K562 (cell line): ENCODE results near the gene CBL. TPM values are rescaled to one million over a fixed set of nuclear protein-coding genes. Genes with fewer than 3 reads are reported as not detected.

ENCODE experiments used
- ATAC-seq: fragments of 200-7000 bp; cut with Tn5 transposase; 3 replicates; pipeline ENCODE4 v1.9.1; 2020; ENCODE audit warnings: moderate library complexity
- BruUV-seq: library from RNA; stranded (reverse); fragments of 400-500 nt; replicated peaks from 2 replicates; lab custom pipeline; 2021; lab: Mats Ljungman, UMichigan
- CTCF ChIA-PET: fragments of 300-600 bp; formaldehyde crosslinking; extraction: SDS; loops from one replicate; lab custom pipeline; 2021; ENCODE audit warnings: low intra/inter-chr PET ratio; lab: Yijun Ruan, JAX
- POLR2A ChIA-PET: fragments of 300-600, 350-650 bp; sonication (Branson Sonifier 250); formaldehyde crosslinking; extraction: SDS; loops from one replicate; lab custom pipeline; 2021; ENCODE audit warnings: antibody characterized with exemption, inconsistent platforms; lab: Yijun Ruan, JAX
- DNase-seq, 4 experiments: peaks; one replicate each; pipeline versions ENCODE4 v3.0.0 to v3.0.0-alpha.2; 2011 to 2018; ENCODE audit warnings: low spot score in 3 of 4, mixed read lengths in 3 of 4; ENCODE audit errors: extremely low read depth in 1 of 4
- FAIRE-seq: peaks from 2 replicates; lab custom pipeline; 2011; peaks lifted over from hg19 to GRCh38; lab: Jason Lieb, UNC
- H2AFZ ChIP-seq: 2 replicates; pipeline ENCODE4 v1.6.0; 2011; ENCODE audit warnings: low read depth, low read length, control low read depth, inconsistent platforms
- H3K27ac ChIP-seq: fragments of 200-600 bp; 3 replicates; pipeline ENCODE4 v1.8.0; 2011; ENCODE audit warnings: low read depth, mild to moderate bottlenecking, control low read depth, inconsistent platforms, low read length, moderate library complexity, mixed read lengths; ENCODE audit errors: extremely low read depth
- H3K27me3 ChIP-seq, 2 experiments: fragments of 300-600 bp in 1 of 2; 2 replicates in 1 of 2; 3 replicates in 1 of 2; pipeline versions ENCODE4 v1.6.0 to v1.8.0; 2011; ENCODE audit warnings: inconsistent platforms in 2 of 2, low read length in 2 of 2, mild to moderate bottlenecking in 1 of 2, mixed read lengths in 1 of 2, moderate library complexity in 1 of 2; ENCODE audit not compliant: control insufficient read depth in 2 of 2, insufficient read depth in 2 of 2
- H3K36me3 ChIP-seq: fragments of 300-600 bp; 3 replicates; pipeline ENCODE4 v1.8.0; 2011; ENCODE audit warnings: mild to moderate bottlenecking, low read length, inconsistent platforms; ENCODE audit not compliant: control insufficient read depth, insufficient read depth
- H3K4me1 ChIP-seq, 2 experiments: fragments of 200-600 bp in 1 of 2; replicated peaks in 1 of 2; 2 replicates in 1 of 2; 3 replicates in 1 of 2; pipeline versions ENCODE4 v1.5.1 to v1.8.0; 2011; ENCODE audit warnings: inconsistent platforms in 2 of 2, low read length in 2 of 2, mild to moderate bottlenecking in 1 of 2, mixed read lengths in 1 of 2, moderate library complexity in 1 of 2; ENCODE audit not compliant: control insufficient read depth in 2 of 2, insufficient read depth in 2 of 2
- H3K4me2 ChIP-seq: 2 replicates; pipeline ENCODE4 v1.6.1; 2011; ENCODE audit warnings: low read length, control low read depth, inconsistent platforms, mixed read lengths; ENCODE audit not compliant: insufficient read depth
- H3K4me3 ChIP-seq: fragments of 200-600 bp; sonication (generic), shearing (Covaris generic); 2 replicates; pipeline ENCODE4 v1.5.1; 2016; ENCODE audit warnings: control low read depth, inconsistent platforms
- H3K79me2 ChIP-seq: fragments of 200-600 bp; 3 replicates; pipeline ENCODE4 v1.8.0; 2011; ENCODE audit warnings: low read length, inconsistent platforms; ENCODE audit not compliant: control insufficient read depth, insufficient read depth
- H3K9ac ChIP-seq, 2 experiments: 2 replicates each; pipeline versions ENCODE4 v1.6.0 to v1.6.1; 2011; ENCODE audit warnings: low read depth in 2 of 2, low read length in 2 of 2, control low read depth in 1 of 2, inconsistent platforms in 1 of 2, mild to moderate bottlenecking in 1 of 2, mixed read lengths in 1 of 2; ENCODE audit not compliant: insufficient read depth in 1 of 2
- H3K9me1 ChIP-seq: one replicate; pipeline ENCODE4 v1.6.0; 2011; ENCODE audit warnings: inconsistent platforms, mild to moderate bottlenecking, low read length, moderate library complexity; ENCODE audit not compliant: control insufficient read depth, insufficient read depth
- H3K9me3 ChIP-seq: replicated peaks from 2 replicates; pipeline ENCODE4 v1.5.1; 2011; ENCODE audit warnings: low read depth, low read length, inconsistent platforms; ENCODE audit not compliant: control insufficient read depth, insufficient read depth
- H4K20me1 ChIP-seq: replicated peaks from 2 replicates; pipeline ENCODE4 v1.6.1; 2011; ENCODE audit warnings: low read length, inconsistent platforms, mixed read lengths; ENCODE audit not compliant: control insufficient read depth, insufficient read depth
- ATF2 ChIP-seq: sonication (generic); formaldehyde crosslinking; IDR thresholded peaks from 2 replicates; pipeline ENCODE4 v1.8.1; 2022; ENCODE audit warnings: missing genetic modification reagents
- BMI1 ChIP-seq: fragments of 150-350 bp; IDR thresholded peaks from 2 replicates; pipeline ENCODE4 v1.6.1; 2014; ENCODE audit warnings: low read length
- CREB3 ChIP-seq: fragments of 450-650 bp; conservative IDR thresholded peaks from 2 replicates; pipeline ENCODE4 v1.6.1; 2016; ENCODE audit warnings: missing genetic modification characterization, low read depth, mild to moderate bottlenecking, missing compliant biosample characterization, moderate library complexity
- DEAF1 ChIP-seq: fragments of 450-650 bp; formaldehyde crosslinking; IDR thresholded peaks from 2 replicates; pipeline ENCODE4 v1.4.0; 2020; ENCODE audit warnings: mild to moderate bottlenecking, moderate library complexity
- FOXO4 ChIP-seq: fragments of 450-650 bp; formaldehyde crosslinking; IDR thresholded peaks from 2 replicates; pipeline ENCODE4 v1.4.0; 2020; ENCODE audit warnings: mild to moderate bottlenecking, moderate library complexity
- HNRNPUL1 ChIP-seq: fragments of 200-400 bp; formaldehyde crosslinking; IDR thresholded peaks from 2 replicates; pipeline ENCODE4 v1.6.1; 2017; ENCODE audit warnings: low read length
- JUN ChIP-seq, 2 experiments: sonication (generic) in 1 of 2; formaldehyde crosslinking in 1 of 2; IDR thresholded peaks; 2 replicates each; pipeline versions ENCODE4 v1.6.1 to v1.8.0; 2012 to 2022; ENCODE audit warnings: borderline replicate concordance in 2 of 2, mild to moderate bottlenecking in 2 of 2, improper control_type of control experiment in 1 of 2, low read depth in 1 of 2, low read length in 1 of 2, missing genetic modification reagents in 1 of 2
- L3MBTL2 ChIP-seq: fragments of 450-650 bp; IDR thresholded peaks from 2 replicates; pipeline ENCODE4 v1.6.1; 2016; ENCODE audit warnings: mild to moderate bottlenecking, moderate library complexity
- MIER1 ChIP-seq: fragments of 450-650 bp; IDR thresholded peaks from 2 replicates; pipeline ENCODE4 v1.6.1; 2016; ENCODE audit warnings: antibody characterized with exemption, mild to moderate bottlenecking, low read depth
- MNT ChIP-seq, 2 experiments: fragments of 450-650 bp; conservative IDR thresholded peaks; 2 replicates each; pipeline ENCODE4 v1.6.1; 2017; ENCODE audit warnings: mild to moderate bottlenecking in 2 of 2, moderate library complexity in 2 of 2
- MTA2 ChIP-seq: fragments of 450-650 bp; IDR thresholded peaks from 2 replicates; pipeline ENCODE4 v1.6.1; 2016; ENCODE audit warnings: low read depth
- RBM15 ChIP-seq: fragments of 200-400 bp; formaldehyde crosslinking; IDR thresholded peaks from 2 replicates; pipeline ENCODE4 v1.6.1; 2018; ENCODE audit warnings: mild to moderate bottlenecking, low read length, moderate library complexity; ENCODE audit not compliant: insufficient read depth
- WGBS: fragments of 100-300 bp; shearing (Covaris generic); methylation state at CpG from one replicate; pipeline ENCODE4 v1.1.6; 2016; ENCODE audit warnings: low coverage, mixed read lengths; ENCODE audit not compliant: insufficient coverage; ENCODE audit errors: missing lambda C conversion rate; 5-methylcytosine and 5-hydroxymethylcytosine counted together
- in situ Hi-C: fragments of 300-500 bp; cut with MboI; formaldehyde crosslinking; loops from 4 replicates; pipeline ENCODE4 v1.15.0; 2018; ENCODE audit warnings: inconsistent platforms, mixed read lengths
- intact Hi-C: fragments of 100-400 bp; cut with micrococcal nuclease; formaldehyde crosslinking; loops from 2 replicates; pipeline ENCODE4 v1.14.2; 2022
- polyA plus RNA-seq, 8 experiments: library from polyadenylated mRNA; depleted of rRNA in 4 of 8; stranded (reverse) in 5 of 8; unstranded in 3 of 8; fragments of >200 nt; fragmentation: Nextera tagmentation in 2 of 8; fragmentation: Illumina TruSeq in 1 of 8; extraction: Ambion mirVana in 2 of 8; extraction: Trizol in 1 of 8; gene quantifications; 2 replicates each; pipeline versions ENCODE4 v1.2.1 to v1.2.3, GENCODE V29; 2011 to 2014; ENCODE audit warnings: inconsistent platforms in 1 of 8, missing spikeins in 1 of 8
- total RNA-seq, 7 experiments: library from RNA; depleted of rRNA in 6 of 7; stranded (reverse); fragments of >200 nt in 6 of 7; fragmentation: Illumina TruSeq in 2 of 7; extraction: Trizol in 2 of 7; gene quantifications; 2 replicates each; pipeline versions ENCODE4 v1.2.1 to v1.2.3, GENCODE V29; 2011 to 2021; ENCODE audit warnings: low replicate concordance in 1 of 7

The CBL gene
- total and polyA plus RNA-seq, 9 of the 15 experiments (the other 6 are each of a cell fraction or from before 2014, with no cell fraction given) = 3.2 to 24.9 (median 9.9) TPM

- TF ChIP-seq L3MBTL2 (no peak), FOXO4 (CRISPR knock-in tag) (no peak), CREB3 (no peak)
Observed at GRCh38 chr11:119344291-119345010, 138.3 kb downstream of the CBL start (continued).

GRCh38 chr11:119345685-119346084, 139.5 kb downstream of the CBL start:
- intact Hi-C loops (no loop called here), in situ Hi-C loops (no loop called here)
- 15% methylated on average over 9 of the region's 12 CpGs for WGBS
- peaks cover 0 to 24% of the 10 kb centered on the region in 2 experiments; a peak in 3 of 5 replicates for H3K27me3 ChIP-seq
- H3K4me1 ChIP-seq = peaks cover 0 to 20% of the 10 kb centered on the region in 2 experiments; a peak in 3 of 5 replicates
- DNase-seq (no peak), FAIRE-seq (no peak), ATAC-seq (no peak)
- no peaks in the 10 kb centered on the region for H3K9me1 ChIP-seq
- no peaks in the 10 kb centered on the region for H3K9me3 ChIP-seq
- no peak overlapping the region for H2AFZ ChIP-seq
- CTCF ChIA-PET = no interaction called here
- POLR2A ChIA-PET = interaction anchor here (0.6 to 1.0 kb wide), 3 partner anchors 19 to 519 kb away, joined by 3 to 5 read pairs (median 5); no protein-coding TSS in a partner anchor
- H3K27ac ChIP-seq = no peak overlapping the region
- no peaks in the 10 kb centered on the region; the same call in 1 of the 2 replicates for H4K20me1 ChIP-seq
- no peak overlapping the region for H3K4me3 ChIP-seq
- peak overlapping the region in 1 of 2 experiments; percentile 6; a peak in 1 of 4 replicates for H3K9ac ChIP-seq
- H3K36me3 ChIP-seq = no peaks in the 10 kb centered on the region
- no TSS peak for BruUV-seq
- no peak overlapping the region for H3K4me2 ChIP-seq
- H3K79me2 ChIP-seq = no peaks in the 10 kb centered on the region
- no peak for TF ChIP-seq MNT (conservative IDR thresholded peaks at IDR 0.05)
- no peak for TF ChIP-seq RBM15
- TF ChIP-seq DEAF1 = no peak
- TF ChIP-seq MTA2 = no peak
- TF ChIP-seq JUN (IDR thresholded peaks at IDR 0.05; ENCODE audit: borderline replicate concordance, low read depth, low read length) = no peak
- no peak for TF ChIP-seq JUN (CRISPR knock-in tag; IDR thresholded peaks at IDR 0.05; ENCODE audit: borderline replicate concordance)
- no peak for TF ChIP-seq HNRNPUL1
- TF ChIP-seq ATF2 (CRISPR knock-in tag) = no peak
- TF ChIP-seq BMI1 = no peak
- TF ChIP-seq MIER1 = no peak
